Measurements from ENCODE around the gene RERE. TPM values are rescaled to one million over a fixed set of nuclear protein-coding genes. Genes with fewer than 3 reads are reported as not detected.

The RERE gene
- total RNA-seq, 2 donors from 2014 or later, result 144 to 174 TPM

GRCh38 chr1:8651962-8652361 lies 165.5 kb downstream of the RERE start:
- no peak for ATAC-seq (ENCODE audit: insufficient number of reproducible peaks, low FRiP score, low read depth)
- no peak for TF ChIP-seq CTCF (IDR thresholded peaks at IDR 0.05)
- DNase-seq (ENCODE audit: low spot score), result no peak
- no peaks in the 10 kb centered on the region for H3K9me3 ChIP-seq
- H3K27ac ChIP-seq, result no peak overlapping the region
- H3K4me3 ChIP-seq, result no peak overlapping the region
- H3K27me3 ChIP-seq (replicated peaks; ENCODE audit: insufficient read depth), result no peaks in the 10 kb centered on the region
- H3K36me3 ChIP-seq, result no peaks in the 10 kb centered on the region
- H3K4me1 ChIP-seq (ENCODE audit: control insufficient read depth in 1 of 2, low read depth in 2 of 2), result peaks cover 0 to 17% of the 10 kb centered on the region in 2 donors

- Histone ChIP-seq H3K9me3 (no peaks in the 10 kb centered on the region), H3K27ac (no peak overlapping the region), H3K27me3 (replicated peaks; ENCODE audit: insufficient read depth) (no peaks in the 10 kb centered on the region), H3K36me3 (no peaks in the 10 kb centered on the region), H3K4me1 (ENCODE audit: control insufficient read depth in 1 of 2, low read depth in 2 of 2) (peaks cover 0 to 17% of the 10 kb centered on the region in 2 donors), H3K4me3 (no peak overlapping the region)
- no peak for TF ChIP-seq CTCF (IDR thresholded peaks at IDR 0.05)
- no peak for ATAC-seq (ENCODE audit: insufficient number of reproducible peaks, low FRiP score, low read depth)
- no peak for DNase-seq (ENCODE audit: low spot score)
These were observed 166.1 kb downstream of the RERE start for GRCh38 chr1:8651236-8651890.

- no peak for DNase-seq (ENCODE audit: low spot score)
- ATAC-seq (ENCODE audit: insufficient number of reproducible peaks, low FRiP score, low read depth), result no peak
- no peak overlapping the region for H3K27ac ChIP-seq
- H3K9me3 ChIP-seq, result no peaks in the 10 kb centered on the region
- no peak overlapping the region for H3K4me3 ChIP-seq
- peaks cover 0 to 17% of the 10 kb centered on the region in 2 donors for H3K4me1 ChIP-seq (ENCODE audit: control insufficient read depth in 1 of 2, low read depth in 2 of 2)
- no peaks in the 10 kb centered on the region for H3K36me3 ChIP-seq
- H3K27me3 ChIP-seq (replicated peaks; ENCODE audit: insufficient read depth), result no peaks in the 10 kb centered on the region
- TF ChIP-seq CTCF (IDR thresholded peaks at IDR 0.05), result no peak
These were observed 167.6 kb downstream of the RERE start for GRCh38 chr1:8649875-8650274.

- no peak overlapping the region for H3K4me3 ChIP-seq
- no peak for TF ChIP-seq CTCF (IDR thresholded peaks at IDR 0.05)
- H3K27ac ChIP-seq, result no peak overlapping the region
- H3K27me3 ChIP-seq (replicated peaks; ENCODE audit: insufficient read depth), result no peaks in the 10 kb centered on the region
- no peak for DNase-seq (ENCODE audit: low spot score)
- peaks cover 0 to 17% of the 10 kb centered on the region in 2 donors for H3K4me1 ChIP-seq (ENCODE audit: control insufficient read depth in 1 of 2, low read depth in 2 of 2)
- H3K9me3 ChIP-seq, result no peaks in the 10 kb centered on the region
- no peak for ATAC-seq (ENCODE audit: insufficient number of reproducible peaks, low FRiP score, low read depth)
- no peaks in the 10 kb centered on the region for H3K36me3 ChIP-seq
These were observed 168.4 kb downstream of the RERE start for GRCh38 chr1:8649027-8649426.

- no peak overlapping the region for H3K4me3 ChIP-seq
- DNase-seq (ENCODE audit: low spot score) (no peak), ATAC-seq (ENCODE audit: insufficient number of reproducible peaks, low FRiP score, low read depth) (no peak)
- H3K27me3 ChIP-seq (replicated peaks; ENCODE audit: insufficient read depth), result no peaks in the 10 kb centered on the region
- H3K9me3 ChIP-seq, result no peaks in the 10 kb centered on the region
- no peak for TF ChIP-seq CTCF (IDR thresholded peaks at IDR 0.05)
- H3K4me1 ChIP-seq (ENCODE audit: control insufficient read depth in 1 of 2, low read depth in 2 of 2), result peaks cover 0 to 6% of the 10 kb centered on the region in 2 donors
- H3K36me3 ChIP-seq, result no peaks in the 10 kb centered on the region
- no peak overlapping the region for H3K27ac ChIP-seq
These were observed 170.4 kb downstream of the RERE start for GRCh38 chr1:8646996-8647395.
